H9 (cell line): ENCODE measurements around the gene ZBTB49. TPM values are rescaled to one million over a fixed set of nuclear protein-coding genes. Genes with fewer than 3 reads are reported as not detected.

Experiments
- DNase-seq: peaks from one replicate; pipeline ENCODE4 v3.0.0-alpha.2; 2017
- H2AFZ ChIP-seq: one replicate; pipeline ENCODE4 v1.6.1; 2013; ENCODE audit warnings: mild to moderate bottlenecking, low read length, control low read depth, moderate library complexity
- H2AK5ac ChIP-seq: 2 replicates; pipeline ENCODE4 v1.6.1; 2013; ENCODE audit warnings: low read length, control low read depth, mixed read lengths; ENCODE audit not compliant: insufficient read length
- H2BK120ac ChIP-seq: one replicate; pipeline ENCODE4 v1.6.1; 2013; ENCODE audit warnings: low read depth, mild to moderate bottlenecking, low read length, control low read depth, inconsistent platforms; ENCODE audit not compliant: poor library complexity, severe bottlenecking
- H2BK12ac ChIP-seq: 2 replicates; pipeline ENCODE4 v1.6.1; 2013; ENCODE audit warnings: low read length, control low read depth, mixed read lengths, low read depth; ENCODE audit not compliant: insufficient read length
- H2BK15ac ChIP-seq: 2 replicates; pipeline ENCODE4 v1.6.1; 2013; ENCODE audit warnings: low read depth, low read length, control low read depth
- H2BK20ac ChIP-seq: one replicate; pipeline ENCODE4 v1.6.1; 2013; ENCODE audit warnings: low read depth, mild to moderate bottlenecking, low read length, control low read depth, inconsistent platforms; ENCODE audit not compliant: poor library complexity, severe bottlenecking
- H2BK5ac ChIP-seq: 2 replicates; pipeline ENCODE4 v1.6.1; 2013; ENCODE audit warnings: low read length, control low read depth, mixed read lengths; ENCODE audit not compliant: insufficient read length
- H3K14ac ChIP-seq: 2 replicates; pipeline ENCODE4 v1.6.1; 2013; ENCODE audit warnings: low read length, control low read depth; ENCODE audit not compliant: insufficient read depth
- H3K18ac ChIP-seq: 2 replicates; pipeline ENCODE4 v1.6.1; 2013; ENCODE audit warnings: low read depth, mild to moderate bottlenecking, mixed read lengths, low read length, control low read depth; ENCODE audit not compliant: insufficient read length
- H3K23ac ChIP-seq: 2 replicates; pipeline ENCODE4 v1.6.1; 2013; ENCODE audit warnings: low read length, control low read depth, mixed read lengths, low read depth; ENCODE audit not compliant: insufficient read length
- H3K23me2 ChIP-seq: 2 replicates; pipeline ENCODE4 v1.6.1; 2013; ENCODE audit warnings: low read depth, mild to moderate bottlenecking, mixed read lengths, low read length, control low read depth; ENCODE audit not compliant: insufficient read length, poor library complexity, severe bottlenecking
- H3K27ac ChIP-seq: 2 replicates; pipeline ENCODE4 v1.5.1; 2013; ENCODE audit warnings: low read length, control low read depth, mixed read lengths, low read depth; ENCODE audit not compliant: insufficient read length
- H3K27me3 ChIP-seq: 2 replicates; pipeline ENCODE4 v1.6.1; 2013; ENCODE audit warnings: low read length, control low read depth, inconsistent platforms; ENCODE audit not compliant: insufficient read depth
- H3K4ac ChIP-seq: 2 replicates; pipeline ENCODE4 v1.6.1; 2013; ENCODE audit warnings: low read depth, mild to moderate bottlenecking, control low read depth, inconsistent platforms, low read length, moderate library complexity
- H3K4me1 ChIP-seq: 2 replicates; pipeline ENCODE4 v1.6.1; 2013; ENCODE audit warnings: low read length, control low read depth, inconsistent platforms; ENCODE audit not compliant: insufficient read depth
- H3K4me2 ChIP-seq: 2 replicates; pipeline ENCODE4 v1.6.1; 2013; ENCODE audit warnings: low read length, control low read depth, mixed read lengths; ENCODE audit not compliant: insufficient read length, insufficient read depth
- H3K56ac ChIP-seq: 2 replicates; pipeline ENCODE4 v1.6.1; 2013; ENCODE audit warnings: low read depth, mild to moderate bottlenecking, mixed read lengths, low read length, control low read depth; ENCODE audit not compliant: insufficient read length
- H3K79me1 ChIP-seq: 2 replicates; pipeline ENCODE4 v1.6.1; 2013; ENCODE audit warnings: low read depth, mild to moderate bottlenecking, moderate library complexity, low read length, control low read depth, inconsistent platforms; ENCODE audit not compliant: insufficient read depth, poor library complexity, severe bottlenecking
- H3K79me2 ChIP-seq: 2 replicates; pipeline ENCODE4 v1.6.1; 2013; ENCODE audit warnings: low read length, control low read depth, inconsistent platforms; ENCODE audit not compliant: insufficient read depth
- H3K9ac ChIP-seq: 2 replicates; pipeline ENCODE4 v1.6.1; 2013; ENCODE audit warnings: low read length, control low read depth, mixed read lengths; ENCODE audit not compliant: insufficient read length; ENCODE audit errors: extremely low read depth
- H3K9me3 ChIP-seq: one replicate; pipeline ENCODE4 v1.6.1; 2013; ENCODE audit warnings: low read depth, low read length, inconsistent platforms; ENCODE audit not compliant: control insufficient read depth
- H3T11ph ChIP-seq: one replicate; pipeline ENCODE4 v1.6.1; 2013; ENCODE audit warnings: mild to moderate bottlenecking, low read length, control low read depth, inconsistent platforms
- H4K20me1 ChIP-seq: one replicate; pipeline ENCODE4 v1.6.1; 2013; ENCODE audit not compliant: control insufficient read depth, insufficient read length, insufficient read depth
- H4K5ac ChIP-seq: 2 replicates; pipeline ENCODE4 v1.6.1; 2013; ENCODE audit warnings: low read depth, mild to moderate bottlenecking, mixed read lengths, low read length, control low read depth; ENCODE audit not compliant: insufficient read length
- H4K8ac ChIP-seq: replicated peaks from 2 replicates; pipeline ENCODE4 v1.6.1; 2013; ENCODE audit warnings: low read length, control low read depth, mixed read lengths, low read depth; ENCODE audit not compliant: insufficient read length
- H4K91ac ChIP-seq: 2 replicates; pipeline ENCODE4 v1.6.1; 2013; ENCODE audit warnings: low read depth, mild to moderate bottlenecking, moderate library complexity, mixed read lengths, low read length, control low read depth; ENCODE audit not compliant: insufficient read length
- H3K27ac Mint-ChIP-seq, 3 experiments: 2 replicates in 2 of 3; 3 replicates in 1 of 3; pipeline ENCODE4 v1.8.0; 2020 to 2021; ENCODE audit warnings: mixed read lengths in 3 of 3, mild to moderate bottlenecking in 1 of 3, moderate library complexity in 1 of 3
- H3K27me3 Mint-ChIP-seq: 2 replicates; pipeline ENCODE4 v1.8.0; 2021; ENCODE audit warnings: low read depth, mild to moderate bottlenecking, moderate library complexity, mixed read lengths
- H3K36me3 Mint-ChIP-seq, 3 experiments: 2 replicates in 2 of 3; 3 replicates in 1 of 3; pipeline ENCODE4 v1.8.0; 2020 to 2021; ENCODE audit warnings: low read depth in 3 of 3, mixed read lengths in 3 of 3; ENCODE audit not compliant: insufficient read depth in 1 of 3
- H3K4me1 Mint-ChIP-seq, 2 experiments: 2 replicates each; pipeline ENCODE4 v1.8.0; 2020; ENCODE audit warnings: mixed read lengths in 2 of 2
- H3K4me3 Mint-ChIP-seq, 2 experiments: 2 replicates in 1 of 2; 3 replicates in 1 of 2; pipeline ENCODE4 v1.8.0; 2020 to 2021; ENCODE audit warnings: mild to moderate bottlenecking in 2 of 2, mixed read lengths in 2 of 2, moderate library complexity in 1 of 2
- H3K9me3 Mint-ChIP-seq, 2 experiments: 2 replicates in 1 of 2; 3 replicates in 1 of 2; pipeline ENCODE4 v1.8.0; 2020; ENCODE audit warnings: mild to moderate bottlenecking in 2 of 2, mixed read lengths in 2 of 2, moderate library complexity in 1 of 2
- WGBS: extraction: QIAGEN DNeasy Blood & Tissue Kit; methylation state at CpG from one replicate; pipeline ENCODE4 v1.1.7; 2013; ENCODE audit warnings: missing lambda C conversion rate, low lambda C conversion rate, mixed read lengths; ENCODE audit not compliant: insufficient read length; ENCODE audit errors: extremely low coverage; 5-methylcytosine and 5-hydroxymethylcytosine counted together
- total RNA-seq: library from RNA; stranded (reverse); gene quantifications from 2 replicates; pipeline ENCODE4 v1.2.1, GENCODE V29; 2021
- TF ChIP-seq, protein P1 (sequence below): fragments of 200-600 bp; sonication (generic); conservative IDR thresholded peaks from 3 replicates; pipeline ENCODE4 v1.8.0; 2021; ENCODE audit warnings: antibody characterized with exemption, mild to moderate bottlenecking

The ZBTB49 gene
- total RNA-seq, 1 experiment from 2014 or later = 8.7 TPM

DNA sequence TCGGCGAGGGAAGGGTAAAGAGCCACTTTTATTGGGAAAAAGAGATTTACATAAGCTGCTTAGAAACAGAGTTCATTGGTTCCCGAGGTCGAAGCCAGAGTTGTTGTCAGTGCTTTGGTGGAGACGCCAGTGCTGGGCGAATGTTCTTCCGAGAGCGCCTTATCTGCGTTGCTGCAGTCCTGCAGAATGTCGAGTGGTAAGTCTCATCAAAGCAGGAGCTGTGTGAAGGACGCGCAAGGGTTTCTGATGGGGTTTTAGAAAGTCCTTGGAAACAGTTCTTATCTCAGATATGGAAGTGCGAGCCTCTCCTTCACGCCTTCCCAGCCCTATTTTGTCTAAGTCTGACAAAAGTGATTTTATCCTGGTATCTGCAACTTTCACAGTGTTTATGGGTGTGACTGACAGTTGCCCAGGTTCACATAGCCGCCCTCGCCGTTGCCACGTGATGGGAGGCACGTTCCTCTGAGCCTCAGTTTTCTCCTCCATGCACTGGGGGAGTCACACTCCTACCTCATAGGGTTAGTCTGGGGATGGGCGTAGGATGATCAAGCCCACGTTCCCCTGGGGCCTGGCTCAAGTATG is 49.5 kb downstream of the ZBTB49 start:
- H2BK5ac ChIP-seq = no peak overlapping the region
- Mint-ChIP-seq H3K27me3 (peaks cover 36% of the 10 kb centered on the region), H3K27ac (no peak overlapping the region), H3K4me3 (no peak overlapping the region), H3K36me3 (no peaks in the 10 kb centered on the region), H3K4me1 (no peaks in the 10 kb centered on the region; a peak in 1 of 4 replicates), H3K9me3 (no peaks in the 10 kb centered on the region; a peak in 1 of 5 replicates)
- TF ChIP-seq, protein P1, sequence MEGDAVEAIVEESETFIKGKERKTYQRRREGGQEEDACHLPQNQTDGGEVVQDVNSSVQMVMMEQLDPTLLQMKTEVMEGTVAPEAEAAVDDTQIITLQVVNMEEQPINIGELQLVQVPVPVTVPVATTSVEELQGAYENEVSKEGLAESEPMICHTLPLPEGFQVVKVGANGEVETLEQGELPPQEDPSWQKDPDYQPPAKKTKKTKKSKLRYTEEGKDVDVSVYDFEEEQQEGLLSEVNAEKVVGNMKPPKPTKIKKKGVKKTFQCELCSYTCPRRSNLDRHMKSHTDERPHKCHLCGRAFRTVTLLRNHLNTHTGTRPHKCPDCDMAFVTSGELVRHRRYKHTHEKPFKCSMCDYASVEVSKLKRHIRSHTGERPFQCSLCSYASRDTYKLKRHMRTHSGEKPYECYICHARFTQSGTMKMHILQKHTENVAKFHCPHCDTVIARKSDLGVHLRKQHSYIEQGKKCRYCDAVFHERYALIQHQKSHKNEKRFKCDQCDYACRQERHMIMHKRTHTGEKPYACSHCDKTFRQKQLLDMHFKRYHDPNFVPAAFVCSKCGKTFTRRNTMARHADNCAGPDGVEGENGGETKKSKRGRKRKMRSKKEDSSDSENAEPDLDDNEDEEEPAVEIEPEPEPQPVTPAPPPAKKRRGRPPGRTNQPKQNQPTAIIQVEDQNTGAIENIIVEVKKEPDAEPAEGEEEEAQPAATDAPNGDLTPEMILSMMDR = no peak
- H4K91ac ChIP-seq = no peak overlapping the region
- H2BK12ac ChIP-seq = no peak overlapping the region
- no peak overlapping the region for H3K4me2 ChIP-seq
- no peak overlapping the region for H4K8ac ChIP-seq
- H3K56ac ChIP-seq = no peak overlapping the region
- WGBS = no CpG with 5 or more reads among the region's 21 CpGs
- no peaks in the 10 kb centered on the region for H3K4me1 ChIP-seq
- no peak overlapping the region for H2BK20ac ChIP-seq
- no peak overlapping the region for H3K4ac ChIP-seq
- H2AK5ac ChIP-seq = no peak overlapping the region
- H3K79me1 ChIP-seq = no peaks in the 10 kb centered on the region
- H4K5ac ChIP-seq = no peak overlapping the region
- H3K14ac ChIP-seq = no peak overlapping the region; the same call in 1 of the 2 replicates
- no peak overlapping the region for H2AFZ ChIP-seq
- no peaks in the 10 kb centered on the region for H3K79me2 ChIP-seq
- no peaks in the 10 kb centered on the region for H3K27me3 ChIP-seq
- no peak overlapping the region for H3K23ac ChIP-seq
- H3T11ph ChIP-seq = no peak overlapping the region
- no peak overlapping the region for H2BK120ac ChIP-seq
- H3K9me3 ChIP-seq = no peaks in the 10 kb centered on the region
- no peak overlapping the region for H2BK15ac ChIP-seq
- no peaks in the 10 kb centered on the region for H3K23me2 ChIP-seq
- no peaks in the 10 kb centered on the region for H4K20me1 ChIP-seq
- H3K18ac ChIP-seq = no peak overlapping the region
- no peak overlapping the region for H3K9ac ChIP-seq
- no peak for DNase-seq
- no peak overlapping the region for H3K27ac ChIP-seq
